Measurements from ENCODE around the gene TUFT1. TPM values are rescaled to one million over a fixed set of nuclear protein-coding genes. Genes with fewer than 3 reads are reported as not detected.

TUFT1 gene
- total RNA-seq, 2 experiments from 2014 or later, result 1.7 to 2.5 TPM

DNA sequence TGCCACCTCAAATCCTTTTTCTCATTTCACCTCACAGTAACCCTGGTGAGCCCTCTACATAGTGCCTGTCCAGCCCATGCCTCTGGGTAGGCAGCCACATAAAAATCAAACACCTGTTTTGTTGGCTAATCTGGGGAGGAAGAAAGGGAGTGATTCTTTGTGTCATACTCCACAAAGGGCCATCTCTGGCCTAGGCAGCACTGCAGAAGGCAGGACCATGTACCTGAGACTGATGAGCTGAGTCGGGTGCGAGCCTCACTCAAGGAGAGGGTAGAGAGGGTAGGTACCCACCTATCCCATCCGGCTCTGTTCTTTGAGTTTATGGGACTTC, 7.8 kb downstream of the TUFT1 start:
- no peaks in the 10 kb centered on the region for H3K9me3 Mint-ChIP-seq (ENCODE audit: low read depth)
- CTCF ChIA-PET, result no interaction called here
- no peak overlapping the region for H3K27ac Mint-ChIP-seq
- H3K4me1 Mint-ChIP-seq, result peaks cover 4% of the 10 kb centered on the region
- no peaks in the 10 kb centered on the region for H3K36me3 Mint-ChIP-seq
- no peak for DNase-seq
- ATAC-seq, result no peak
- H3K4me3 Mint-ChIP-seq, result no peak overlapping the region
- no peaks in the 10 kb centered on the region for H3K27me3 Mint-ChIP-seq

DNA sequence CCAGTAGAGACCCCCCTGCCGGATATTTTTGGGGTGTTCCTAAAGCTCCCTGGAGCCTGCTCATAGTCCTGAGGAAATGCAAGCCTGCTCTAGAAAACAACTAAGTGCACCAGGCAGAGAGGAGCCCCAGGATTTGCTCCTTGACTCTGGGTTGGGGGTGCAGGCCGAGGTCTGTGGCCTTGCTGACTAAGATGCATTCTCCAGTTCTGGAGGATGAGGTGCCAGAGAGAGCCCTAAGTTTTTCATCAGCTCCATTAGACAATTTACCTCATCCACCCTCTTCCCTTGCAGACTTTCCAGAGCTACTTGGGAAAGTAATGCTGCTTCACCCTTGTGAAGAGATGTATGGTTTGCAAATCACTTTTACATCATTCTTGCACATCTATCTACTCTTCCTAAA, 9.1 kb downstream of the TUFT1 start:
- Mint-ChIP-seq H3K27ac (no peak overlapping the region), H3K9me3 (ENCODE audit: low read depth) (no peaks in the 10 kb centered on the region), H3K27me3 (no peaks in the 10 kb centered on the region), H3K4me3 (no peak overlapping the region), H3K4me1 (peaks cover 4% of the 10 kb centered on the region), H3K36me3 (no peaks in the 10 kb centered on the region)
- DNase-seq, result no peak
- CTCF ChIA-PET, result interaction anchor here (1.6 kb wide), 1 partner anchor 20 kb away, joined by 3 read pairs; no protein-coding TSS in a partner anchor
- ATAC-seq, result no peak

DNA sequence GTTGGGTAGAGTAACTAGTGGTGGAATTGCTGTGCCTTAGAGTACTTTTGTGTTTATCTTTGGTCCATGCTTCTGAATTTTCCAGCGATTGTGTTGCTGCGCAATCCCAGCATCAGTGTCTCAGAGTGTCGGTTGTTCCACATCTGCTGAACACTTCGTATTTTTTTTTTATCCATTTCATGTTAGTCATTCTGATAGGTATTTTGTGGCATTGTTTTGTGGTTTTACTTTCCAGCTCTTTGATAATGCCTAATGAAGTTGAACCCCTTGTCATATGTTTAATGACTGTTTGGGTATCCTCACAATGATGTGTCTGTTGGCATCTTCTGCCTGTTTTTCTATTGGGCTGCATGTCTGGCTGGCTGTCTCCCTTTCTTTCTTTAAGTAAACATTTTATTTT, 13.6 kb downstream of the TUFT1 start:
- CTCF ChIA-PET, result interaction anchor here (1.4 kb wide), 1 partner anchor 213 kb away, joined by 3 read pairs; no protein-coding TSS in a partner anchor
- Mint-ChIP-seq H3K27ac (no peak overlapping the region), H3K36me3 (no peaks in the 10 kb centered on the region), H3K4me1 (peaks cover 8% of the 10 kb centered on the region), H3K27me3 (peaks cover 7% of the 10 kb centered on the region), H3K4me3 (no peak overlapping the region), H3K9me3 (ENCODE audit: low read depth) (no peaks in the 10 kb centered on the region)
- ATAC-seq, result no peak
- no peak for DNase-seq

DNA sequence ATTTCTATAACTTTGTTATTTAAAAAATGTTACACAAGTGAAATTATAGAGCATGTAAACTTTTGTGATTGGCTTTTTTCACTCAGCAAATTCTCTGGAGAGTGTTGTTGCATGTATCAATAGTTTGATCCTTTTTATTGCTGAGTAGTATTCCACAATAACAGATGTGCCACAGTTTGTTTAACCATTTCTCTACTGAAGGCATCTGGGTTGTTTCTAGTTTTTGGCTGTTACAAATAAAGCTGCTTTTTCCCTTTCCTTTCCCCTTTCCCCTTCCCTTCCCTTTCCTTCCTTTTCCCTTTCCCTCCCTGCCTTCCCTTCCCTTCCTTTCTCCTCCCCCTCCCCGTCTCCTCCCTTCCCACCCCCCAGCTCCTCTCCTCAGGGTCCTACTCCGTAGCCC, 15.9 kb downstream of the TUFT1 start:
- Mint-ChIP-seq H3K27ac (no peak overlapping the region), H3K4me3 (no peak overlapping the region), H3K9me3 (ENCODE audit: low read depth) (no peaks in the 10 kb centered on the region), H3K4me1 (peaks cover 8% of the 10 kb centered on the region), H3K36me3 (no peaks in the 10 kb centered on the region), H3K27me3 (peaks cover 9% of the 10 kb centered on the region)
- DNase-seq (no peak), ATAC-seq (no peak)
- CTCF ChIA-PET, result interaction anchor here (1.5 kb wide), 1 partner anchor 12 kb away, joined by 5 read pairs; no protein-coding TSS in a partner anchor

DNA sequence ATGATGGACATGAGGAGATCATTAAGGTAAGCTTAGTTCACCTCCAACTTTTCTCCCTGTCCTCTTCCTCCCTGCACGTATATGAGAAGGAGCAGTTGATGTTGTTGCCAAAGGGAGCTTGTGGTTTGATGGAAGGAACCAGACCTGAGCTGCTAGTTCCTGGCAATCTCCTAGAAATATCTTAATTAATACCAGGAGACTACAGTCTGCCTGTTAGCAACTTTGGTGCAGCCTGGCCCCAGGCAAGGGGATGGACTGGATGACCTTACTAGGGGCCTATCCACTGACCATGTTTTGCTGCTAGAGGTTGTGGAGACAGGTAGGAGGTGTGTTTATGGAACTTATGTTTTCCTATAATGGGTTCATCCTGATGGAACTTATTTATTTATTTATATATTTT, 22.6 kb downstream of the TUFT1 start:
- CTCF ChIA-PET, result no interaction called here
- no peaks in the 10 kb centered on the region for H3K9me3 Mint-ChIP-seq (ENCODE audit: low read depth)
- no peak for DNase-seq
- H3K4me1 Mint-ChIP-seq, result peaks cover 6% of the 10 kb centered on the region
- no peaks in the 10 kb centered on the region for H3K36me3 Mint-ChIP-seq
- H3K27ac Mint-ChIP-seq, result no peak overlapping the region
- H3K27me3 Mint-ChIP-seq, result peaks cover 7% of the 10 kb centered on the region
- ATAC-seq, result no peak
- no peak overlapping the region for H3K4me3 Mint-ChIP-seq

DNA sequence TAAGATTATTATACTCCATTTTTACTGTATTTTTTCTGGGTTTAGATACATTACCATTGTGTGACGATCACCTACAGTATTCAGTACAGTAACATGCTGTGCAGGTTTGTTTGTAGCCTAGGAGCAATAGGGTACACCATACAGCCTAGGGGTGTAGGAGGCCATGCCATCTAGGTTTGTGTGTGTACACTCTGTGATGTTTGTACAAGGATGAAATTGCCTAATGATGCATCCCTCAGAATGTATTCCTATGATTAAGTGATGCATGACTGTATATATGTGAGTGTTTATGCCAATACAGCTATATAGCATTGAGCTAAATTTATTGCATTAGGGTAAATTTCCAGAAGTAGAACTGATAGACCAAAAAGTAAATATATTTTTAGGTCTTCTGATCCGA, 23.3 kb downstream of the TUFT1 start:
- CTCF ChIA-PET, result no interaction called here
- no peak for DNase-seq
- H3K4me1 Mint-ChIP-seq, result peaks cover 5% of the 10 kb centered on the region
- H3K4me3 Mint-ChIP-seq, result no peak overlapping the region
- no peak overlapping the region for H3K27ac Mint-ChIP-seq
- no peak for ATAC-seq
- H3K36me3 Mint-ChIP-seq, result no peaks in the 10 kb centered on the region
- no peaks in the 10 kb centered on the region for H3K9me3 Mint-ChIP-seq (ENCODE audit: low read depth)
- H3K27me3 Mint-ChIP-seq, result peaks cover 5% of the 10 kb centered on the region

DNA sequence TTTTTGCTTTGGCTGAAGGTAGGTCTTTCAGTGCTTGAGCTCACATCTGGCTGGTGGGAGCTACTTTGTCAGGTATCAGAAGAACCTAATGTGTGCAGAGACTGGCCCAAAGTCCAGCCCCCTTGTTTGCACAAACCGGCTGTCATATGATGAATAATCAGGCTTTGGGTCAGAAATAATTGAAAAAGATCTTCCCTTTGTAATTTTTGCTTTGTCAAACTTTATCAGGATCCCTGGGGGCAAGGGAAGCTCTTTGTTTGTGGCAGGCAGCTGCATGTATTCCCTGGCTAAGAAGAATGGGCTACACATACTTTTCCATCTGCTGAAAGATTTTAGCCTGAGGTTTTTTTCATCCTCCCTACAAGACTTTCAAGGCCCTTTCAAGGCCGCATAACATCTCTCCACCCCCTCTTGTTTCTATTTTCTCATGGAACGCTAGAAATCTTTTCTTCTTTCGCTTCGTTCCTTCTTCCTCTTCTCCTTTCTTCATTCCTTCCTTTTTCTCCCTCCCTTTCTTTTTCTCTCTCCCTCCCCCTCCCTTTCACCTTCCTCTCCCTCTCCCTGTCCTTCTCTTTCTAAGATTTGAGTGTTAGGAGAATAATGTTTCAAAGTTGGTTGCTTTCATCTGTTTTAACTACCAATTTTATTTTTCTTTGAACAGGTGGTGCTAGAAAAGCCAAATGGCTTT, 25.5 kb downstream of the TUFT1 start:
- Mint-ChIP-seq H3K36me3 (no peaks in the 10 kb centered on the region), H3K4me3 (no peak overlapping the region), H3K27me3 (no peaks in the 10 kb centered on the region), H3K4me1 (peaks cover 12% of the 10 kb centered on the region), H3K9me3 (ENCODE audit: low read depth) (no peaks in the 10 kb centered on the region), H3K27ac (no peak overlapping the region)
- no peak for DNase-seq
- CTCF ChIA-PET, result no interaction called here
- ATAC-seq, result no peak

DNA sequence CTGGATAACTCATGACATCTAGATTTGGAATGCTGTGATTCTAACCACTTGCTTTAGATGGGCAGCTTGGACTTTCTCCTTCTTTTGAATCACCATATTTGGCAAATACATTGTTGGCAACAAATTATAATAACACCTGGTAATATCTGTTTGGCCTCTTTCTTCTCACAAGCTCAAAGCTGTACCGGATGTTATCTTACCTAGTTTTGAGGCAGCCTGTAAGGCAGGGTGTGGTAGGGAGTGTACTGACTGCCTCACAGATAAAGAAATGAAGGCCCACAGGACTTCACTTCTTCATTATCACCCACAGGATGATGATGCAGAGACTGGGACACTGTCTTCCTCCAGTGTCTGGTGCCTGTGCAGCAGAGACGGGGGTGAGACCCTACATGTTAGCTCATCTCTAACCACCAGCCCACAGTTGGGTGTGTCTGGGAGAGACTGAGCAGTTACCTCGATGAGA, 28.5 kb downstream of the TUFT1 start:
- H3K4me3 Mint-ChIP-seq, result no peak overlapping the region
- H3K9me3 Mint-ChIP-seq (ENCODE audit: low read depth), result no peaks in the 10 kb centered on the region
- ATAC-seq, result peak; percentile 65
- peak; percentile 44 for DNase-seq
- peak overlapping the region; percentile 9 for H3K27ac Mint-ChIP-seq
- peaks cover 12% of the 10 kb centered on the region for H3K4me1 Mint-ChIP-seq
- no peaks in the 10 kb centered on the region for H3K27me3 Mint-ChIP-seq
- H3K36me3 Mint-ChIP-seq, result no peaks in the 10 kb centered on the region
- CTCF ChIA-PET, result interaction anchor here (0.7 to 0.9 kb wide), 2 partner anchors 26 to 102 kb away, joined by 3 read pairs; no protein-coding TSS in a partner anchor

DNA sequence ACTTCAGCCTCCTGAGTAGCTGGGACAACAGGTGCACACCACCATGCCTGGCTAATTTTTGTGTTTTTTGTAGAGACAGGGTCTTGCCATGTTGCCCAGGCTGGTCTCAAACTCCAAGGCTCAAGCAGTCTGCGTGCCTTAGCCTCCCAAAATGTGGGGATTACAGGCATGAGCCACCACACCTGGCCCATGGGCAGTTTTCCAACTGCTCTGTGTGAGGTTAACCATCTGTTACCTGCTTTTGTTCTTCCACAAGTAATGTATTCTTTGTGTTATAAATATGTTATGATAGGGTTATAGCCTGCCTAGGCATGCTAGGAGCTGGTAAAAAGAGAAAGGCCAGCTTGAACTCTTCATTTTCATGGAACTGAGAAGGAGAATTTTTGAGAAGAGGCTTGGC, 30.7 kb downstream of the TUFT1 start:
- Mint-ChIP-seq H3K36me3 (no peaks in the 10 kb centered on the region), H3K4me3 (no peak overlapping the region), H3K4me1 (peaks cover 29% of the 10 kb centered on the region), H3K27me3 (no peaks in the 10 kb centered on the region), H3K27ac (no peak overlapping the region), H3K9me3 (ENCODE audit: low read depth) (no peaks in the 10 kb centered on the region)
- ATAC-seq (no peak), DNase-seq (no peak)
- CTCF ChIA-PET, result interaction anchor here (2.0 kb wide), 1 partner anchor 23 kb away, joined by 5 read pairs; no protein-coding TSS in a partner anchor

DNA sequence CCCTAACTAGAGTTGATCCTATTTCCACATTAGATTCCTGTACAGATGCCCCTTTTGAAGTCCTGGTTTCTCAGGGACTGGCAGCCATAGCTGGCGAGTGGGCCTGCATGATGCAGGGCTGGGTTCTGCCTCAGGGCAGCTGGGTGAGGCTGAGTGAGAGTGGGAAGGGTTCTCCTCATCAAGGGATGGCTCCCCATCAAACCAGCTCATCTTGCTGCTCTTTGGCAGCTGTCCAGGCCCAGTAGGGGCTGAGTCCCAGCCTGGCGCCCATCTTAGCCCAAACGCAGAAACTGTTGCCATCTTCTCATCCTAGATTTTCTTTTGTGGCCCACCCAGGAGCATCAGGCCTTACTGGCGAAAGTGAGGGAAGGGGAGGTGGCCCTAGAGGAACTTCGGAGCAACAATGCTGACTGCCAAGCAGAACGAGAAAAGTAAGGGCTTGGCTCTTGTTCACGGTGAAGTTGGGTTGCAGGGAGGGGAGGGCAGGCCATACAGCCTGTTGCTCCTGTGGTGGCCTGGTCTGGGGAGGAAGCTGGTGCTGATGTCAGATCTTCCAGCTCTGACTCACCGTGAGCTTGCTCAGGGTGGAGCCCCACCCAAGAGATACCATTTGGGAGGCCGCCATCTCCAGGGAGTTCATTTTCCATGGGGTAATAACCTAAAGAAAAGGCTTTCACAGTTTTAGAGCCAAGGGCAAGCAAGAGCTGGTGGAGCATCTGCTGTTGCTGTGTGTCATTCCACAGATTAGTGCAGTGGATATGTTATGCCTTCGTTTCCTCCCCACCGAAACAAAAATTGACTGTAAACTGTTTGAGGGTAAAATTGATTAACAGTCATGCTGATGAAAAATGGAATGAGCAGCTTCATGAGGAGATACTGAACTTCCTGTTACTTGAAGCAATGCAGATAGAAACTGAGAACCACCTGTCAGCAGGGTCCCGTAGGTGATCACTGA, 34.7 kb downstream of the TUFT1 start:
- DNase-seq (peak; percentile 77), ATAC-seq (peak; percentile 97)
- Mint-ChIP-seq H3K27me3 (no peaks in the 10 kb centered on the region), H3K36me3 (no peaks in the 10 kb centered on the region), H3K4me1 (peaks cover 27% of the 10 kb centered on the region), H3K4me3 (no peak overlapping the region), H3K9me3 (ENCODE audit: low read depth) (no peaks in the 10 kb centered on the region), H3K27ac (peak overlapping the region; percentile 76)
- CTCF ChIA-PET, result interaction anchor here (0.5 to 2.1 kb wide), 5 partner anchors 11 to 40 kb away, joined by 3 to 5 read pairs (median 3); no protein-coding TSS in a partner anchor

DNA sequence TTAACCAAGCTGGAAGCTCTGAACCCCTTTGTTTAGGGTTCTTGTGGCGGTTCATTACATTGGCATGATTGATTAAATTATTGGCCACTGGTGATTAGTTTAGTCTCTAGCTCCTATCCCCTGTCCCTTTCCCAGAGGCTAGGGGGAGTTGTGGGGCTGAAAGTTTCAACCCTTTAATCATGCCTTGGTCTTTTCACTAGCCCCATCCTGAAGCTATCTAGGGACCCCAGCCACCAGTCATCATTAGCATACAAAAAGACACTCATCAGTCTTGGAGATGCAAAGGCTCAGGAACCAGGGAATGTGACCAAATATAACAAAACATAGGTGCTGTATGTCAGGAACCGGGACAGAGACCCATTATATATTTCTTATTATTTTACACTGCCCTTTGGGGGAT, 37.1 kb downstream of the TUFT1 start:
- Mint-ChIP-seq H3K4me1 (peaks cover 27% of the 10 kb centered on the region), H3K9me3 (ENCODE audit: low read depth) (no peaks in the 10 kb centered on the region), H3K27ac (no peak overlapping the region), H3K36me3 (no peaks in the 10 kb centered on the region), H3K4me3 (no peak overlapping the region), H3K27me3 (no peaks in the 10 kb centered on the region)
- CTCF ChIA-PET, result interaction anchor here (2.1 kb wide), 1 partner anchor 17 kb away, joined by 5 read pairs; no protein-coding TSS in a partner anchor
- DNase-seq (no peak), ATAC-seq (no peak)

DNA sequence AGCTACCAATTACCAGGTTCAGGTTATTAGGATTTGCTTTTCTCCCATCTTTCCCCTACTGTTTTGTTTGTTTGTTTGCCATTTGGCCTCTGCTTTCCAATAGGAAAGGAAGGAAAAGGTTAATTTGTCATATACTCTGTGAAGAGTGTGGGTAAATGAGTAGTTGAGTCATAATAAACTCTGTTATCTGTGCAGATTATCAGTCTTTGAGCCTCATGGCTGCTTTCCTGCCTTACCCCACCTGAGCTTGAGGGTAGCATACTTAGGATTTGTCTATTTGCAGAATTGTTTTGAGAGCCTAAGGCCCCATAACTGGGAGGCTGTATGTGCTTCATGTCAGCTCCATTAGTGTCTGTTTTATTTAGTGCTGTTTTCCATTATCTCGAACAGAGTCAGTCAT, 38.8 kb downstream of the TUFT1 start:
- no peaks in the 10 kb centered on the region for H3K9me3 Mint-ChIP-seq (ENCODE audit: low read depth)
- H3K4me3 Mint-ChIP-seq, result no peak overlapping the region
- no peak for DNase-seq
- H3K36me3 Mint-ChIP-seq, result no peaks in the 10 kb centered on the region
- no peaks in the 10 kb centered on the region for H3K27me3 Mint-ChIP-seq
- H3K27ac Mint-ChIP-seq, result no peak overlapping the region
- no peak for ATAC-seq
- peaks cover 27% of the 10 kb centered on the region for H3K4me1 Mint-ChIP-seq
- CTCF ChIA-PET, result interaction anchor here (1.1 to 3.5 kb wide), 2 partner anchors 15 to 17 kb away, joined by 3 to 23 read pairs; no protein-coding TSS in a partner anchor

DNA sequence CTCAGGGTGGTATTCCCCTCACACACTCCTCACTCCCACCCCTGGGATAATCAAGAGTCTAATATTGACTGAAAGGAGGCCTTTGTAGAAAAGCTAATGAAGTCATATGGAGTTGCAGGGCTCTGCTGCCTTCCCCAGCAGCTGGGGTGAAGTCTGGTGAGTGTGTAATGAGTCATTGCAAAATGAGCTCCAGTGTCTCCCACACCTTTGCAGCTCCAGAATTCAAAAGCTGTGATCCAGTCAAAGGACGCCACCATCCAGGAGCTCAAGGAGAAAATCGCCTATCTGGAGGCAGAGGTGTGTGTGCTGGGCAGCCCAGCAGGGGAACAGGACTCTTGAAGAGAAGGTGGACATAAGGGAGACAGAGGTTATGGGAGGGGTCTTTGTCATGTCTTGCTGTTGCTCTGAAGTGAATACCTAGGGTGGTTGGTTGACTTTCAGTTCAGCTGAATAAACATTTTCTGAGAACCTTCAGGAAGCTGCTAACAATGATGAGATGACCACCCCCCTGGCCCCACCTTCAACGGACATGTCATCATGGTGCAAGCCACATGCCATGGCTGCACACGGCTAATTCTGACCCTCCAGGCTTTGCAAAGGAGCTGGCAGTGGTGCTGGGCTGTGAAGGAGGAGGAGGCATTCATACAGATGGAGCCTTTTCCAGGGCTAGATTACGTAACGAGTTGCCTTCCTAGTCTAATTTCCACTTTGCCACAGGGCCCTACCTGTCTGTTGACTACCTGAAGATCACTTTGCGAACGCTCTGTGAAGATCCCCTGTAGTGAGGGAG, 39.5 kb downstream of the TUFT1 start:
- DNase-seq (no peak), ATAC-seq (no peak)
- H3K4me3 Mint-ChIP-seq, result no peak overlapping the region
- no peaks in the 10 kb centered on the region for H3K9me3 Mint-ChIP-seq (ENCODE audit: low read depth)
- no peaks in the 10 kb centered on the region for H3K36me3 Mint-ChIP-seq
- H3K27ac Mint-ChIP-seq, result no peak overlapping the region
- peaks cover 22% of the 10 kb centered on the region for H3K4me1 Mint-ChIP-seq
- CTCF ChIA-PET, result interaction anchor here (3.5 kb wide), 1 partner anchor 15 kb away, joined by 23 read pairs; no protein-coding TSS in a partner anchor
- no peaks in the 10 kb centered on the region for H3K27me3 Mint-ChIP-seq
